HG03571 (cell line): ENCODE data around the gene GPNMB.
A peak's percentile ranks its signal among the peaks of the same experiment; 100 is the strongest.

Source experiments
- ATAC-seq: cut with Tn5 transposase; IDR thresholded peaks from one replicate; pipeline ENCODE4 v1.9.1; 2021; ENCODE audit not compliant: unreplicated experiment

Gene GPNMB

DNA sequence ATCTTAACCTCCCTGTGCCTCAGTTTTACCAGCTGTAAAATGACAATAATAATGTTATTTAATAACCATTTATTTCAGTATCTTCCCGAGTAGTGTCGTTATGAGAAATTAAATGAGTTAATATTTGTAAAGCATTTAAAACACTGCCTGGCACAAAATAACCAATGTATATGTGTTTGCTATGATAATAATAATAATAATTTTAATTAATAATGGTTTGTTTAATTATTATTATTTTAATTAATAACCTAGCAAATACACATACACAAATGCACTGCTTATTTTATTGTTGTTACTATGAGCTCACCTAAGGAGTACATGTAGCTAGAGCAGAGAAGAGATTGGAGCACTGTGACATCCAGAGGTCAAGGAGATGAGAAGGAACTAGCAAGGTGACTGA is 18.2 kb upstream of the GPNMB start:
- ATAC-seq: no peak

DNA sequence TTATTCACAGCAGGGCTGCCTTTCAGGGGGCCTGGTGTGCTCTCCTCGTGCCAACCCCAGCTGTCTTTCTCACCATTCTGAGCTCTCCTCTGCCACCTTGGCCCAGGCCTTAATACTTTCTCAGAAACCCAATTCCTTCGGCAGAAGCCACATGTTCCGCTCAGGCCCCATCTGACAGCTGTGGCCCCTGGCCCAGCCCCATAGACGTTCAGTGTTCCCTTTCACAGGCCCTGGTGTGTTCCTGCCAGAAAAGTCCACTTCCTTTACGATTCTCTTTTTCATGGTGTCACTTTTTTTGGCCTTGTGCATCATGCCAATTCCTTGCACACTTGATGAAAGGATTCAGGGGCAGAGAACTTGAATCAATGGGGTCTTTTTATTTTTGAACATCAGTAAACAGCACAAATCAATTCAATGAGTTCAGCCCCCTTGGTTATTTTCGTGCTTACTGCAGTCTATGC is 15.9 kb upstream of the GPNMB start:
- ATAC-seq: no peak

DNA sequence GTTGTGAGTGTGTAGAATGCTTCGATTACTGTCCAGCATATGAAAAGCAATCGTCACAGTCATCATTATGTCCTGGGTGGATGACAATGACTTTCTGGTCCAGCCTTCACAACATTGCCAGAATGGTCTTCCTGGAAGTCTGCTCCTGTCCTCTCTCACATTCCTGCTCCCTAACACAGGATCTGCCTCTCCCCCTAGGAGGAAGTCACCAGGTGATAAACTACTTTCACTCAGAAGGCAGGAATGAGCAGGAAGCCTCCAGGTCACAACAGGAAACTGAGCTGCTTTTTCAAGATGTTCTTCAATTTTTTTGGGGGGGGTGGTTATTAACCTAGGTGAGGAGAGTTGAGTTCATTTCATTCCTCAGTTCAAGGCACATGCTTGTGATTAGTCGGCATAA is 13.6 kb upstream of the GPNMB start:
- no peak for ATAC-seq

DNA sequence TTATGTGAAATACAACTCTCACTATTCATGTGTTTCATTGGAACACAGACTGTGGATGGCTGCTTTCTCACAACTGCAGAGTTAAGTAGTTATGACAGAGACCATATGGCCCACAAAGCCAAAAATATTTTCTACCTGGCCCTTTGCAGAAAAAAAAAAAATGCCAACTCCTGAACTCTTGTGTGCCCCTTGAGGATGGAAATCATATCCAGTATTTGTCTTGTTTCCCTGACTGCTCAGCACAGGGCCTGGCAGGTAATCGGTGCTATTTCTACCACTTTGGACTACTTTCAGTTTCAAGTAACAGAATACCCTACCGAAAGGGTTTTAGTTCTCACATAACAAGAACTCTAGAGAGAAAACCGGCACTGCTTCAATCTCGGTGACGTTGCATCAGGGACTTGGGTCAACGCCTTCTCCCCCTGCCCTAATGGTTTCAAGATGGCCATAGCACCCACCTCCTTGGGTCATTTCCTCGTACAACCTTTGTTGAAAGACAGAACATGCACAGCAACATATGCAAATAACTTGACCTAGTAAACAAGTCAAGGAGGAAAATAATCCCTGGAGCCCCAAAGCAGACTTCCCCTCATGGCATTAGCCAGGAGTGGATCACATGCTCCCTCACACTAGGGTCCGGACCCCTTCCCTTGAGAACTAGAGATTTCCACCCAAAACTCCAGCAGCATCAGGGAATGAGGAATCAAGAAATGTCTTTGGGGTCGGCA is 11.8 kb upstream of the GPNMB start:
- ATAC-seq: peak; percentile 85

DNA sequence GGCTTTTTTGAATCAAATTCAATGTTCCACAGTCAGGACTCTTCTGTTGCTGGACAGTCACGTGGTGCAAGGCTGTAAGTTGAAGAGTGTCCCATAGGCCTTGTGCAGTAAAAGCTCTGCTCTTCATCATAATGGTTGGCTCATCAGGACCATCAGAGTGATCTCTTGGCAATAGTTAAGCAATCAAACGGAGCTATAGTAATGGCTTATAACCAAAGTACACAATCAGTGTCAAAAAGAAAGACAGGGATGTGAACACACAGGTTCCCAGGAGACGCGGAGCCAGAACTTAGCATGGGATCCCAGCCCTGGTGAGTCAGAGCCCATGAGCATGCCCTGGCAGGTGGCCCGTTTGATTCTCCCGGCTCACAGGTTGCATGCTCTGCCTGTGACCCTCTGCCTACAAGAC is 10.8 kb upstream of the GPNMB start:
- no peak for ATAC-seq

DNA sequence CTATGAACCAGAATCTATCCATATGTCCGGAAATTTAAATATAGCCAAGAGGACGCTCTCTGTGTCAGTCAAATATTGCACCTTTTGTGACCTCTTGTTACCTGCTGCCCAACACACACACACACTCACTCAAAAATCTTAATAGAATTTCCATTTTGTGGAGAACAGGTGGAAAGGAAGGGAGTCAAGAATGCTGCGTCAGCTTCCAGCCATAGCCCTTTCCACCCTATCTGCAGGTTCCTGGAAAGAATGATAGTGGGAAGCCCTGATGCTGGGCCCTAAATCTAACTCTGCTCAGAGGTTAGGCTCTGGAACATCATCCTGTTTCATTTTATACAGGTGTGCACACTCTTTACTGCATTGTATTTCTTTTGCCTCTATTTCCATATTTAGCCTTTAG is 9.6 kb upstream of the GPNMB start:
- no peak for ATAC-seq

DNA sequence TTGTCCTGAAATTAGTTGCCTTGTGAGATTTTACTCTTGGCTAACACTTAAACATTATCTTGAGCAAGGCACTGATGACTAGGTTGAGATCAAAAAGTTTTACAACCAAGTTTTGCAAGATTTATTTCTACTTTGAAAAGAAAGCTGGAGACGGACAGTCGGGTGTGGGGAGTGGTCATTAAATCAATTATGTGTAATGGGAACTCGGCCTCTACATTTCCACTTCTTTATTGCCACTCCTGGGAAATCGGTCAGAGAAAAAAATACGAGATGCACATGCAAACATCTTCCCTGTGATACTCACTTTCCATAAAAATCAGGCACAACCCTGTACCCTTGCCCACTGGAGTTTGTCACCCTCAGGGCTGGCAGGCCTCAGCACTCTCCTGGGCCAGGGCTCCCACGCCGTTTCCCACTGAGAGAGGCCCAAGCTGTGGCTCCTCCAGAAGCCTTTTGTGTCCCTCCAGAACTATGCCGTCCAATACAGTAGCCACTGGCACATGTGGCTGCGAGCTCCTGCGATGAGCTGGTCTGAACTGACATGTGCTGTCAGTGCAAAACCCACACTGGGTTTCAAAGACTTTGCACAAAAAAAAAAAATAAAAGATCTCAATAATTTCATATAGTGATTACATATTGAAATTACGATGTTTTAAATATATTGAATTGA is 7.5 kb upstream of the GPNMB start:
- ATAC-seq: no peak

DNA sequence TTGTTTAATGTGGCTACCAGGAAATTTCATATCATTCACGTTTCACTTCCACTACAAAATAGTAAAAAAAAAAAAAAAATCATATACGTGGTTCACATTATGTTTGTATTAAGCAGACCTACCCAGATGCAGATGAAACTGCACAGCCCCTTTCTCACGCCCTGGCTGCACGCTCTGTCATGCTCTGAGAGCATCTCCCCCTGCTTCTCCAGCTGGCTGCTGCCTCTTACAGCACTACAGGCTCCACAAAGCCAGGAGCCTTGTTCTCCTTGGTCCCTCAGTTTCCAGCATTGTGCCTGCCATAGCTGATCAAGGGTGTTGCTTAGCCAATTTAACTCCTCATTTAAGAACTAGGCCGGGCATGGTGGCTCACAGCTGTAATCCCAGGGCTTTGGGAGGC is 6.9 kb upstream of the GPNMB start:
- no peak for ATAC-seq

DNA sequence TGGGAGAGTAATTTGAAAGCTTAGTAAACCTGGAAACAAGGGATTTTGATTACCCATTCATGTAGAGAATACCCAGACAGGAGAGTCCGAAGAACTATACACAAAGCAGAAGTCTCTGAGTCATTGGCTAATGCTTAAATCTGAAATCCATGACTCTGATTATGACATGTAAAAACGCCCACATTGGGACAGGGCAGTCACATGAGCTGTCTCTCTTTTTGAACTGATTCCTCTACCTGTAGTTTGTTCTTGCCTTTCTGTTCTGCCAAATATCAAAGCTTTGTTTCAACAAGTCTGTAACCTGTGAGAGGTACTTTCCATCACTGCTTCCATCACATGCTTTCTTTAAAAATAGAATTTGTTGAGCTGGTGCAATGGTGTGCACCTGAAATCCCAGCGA is 4.3 kb upstream of the GPNMB start:
- ATAC-seq: no peak

DNA sequence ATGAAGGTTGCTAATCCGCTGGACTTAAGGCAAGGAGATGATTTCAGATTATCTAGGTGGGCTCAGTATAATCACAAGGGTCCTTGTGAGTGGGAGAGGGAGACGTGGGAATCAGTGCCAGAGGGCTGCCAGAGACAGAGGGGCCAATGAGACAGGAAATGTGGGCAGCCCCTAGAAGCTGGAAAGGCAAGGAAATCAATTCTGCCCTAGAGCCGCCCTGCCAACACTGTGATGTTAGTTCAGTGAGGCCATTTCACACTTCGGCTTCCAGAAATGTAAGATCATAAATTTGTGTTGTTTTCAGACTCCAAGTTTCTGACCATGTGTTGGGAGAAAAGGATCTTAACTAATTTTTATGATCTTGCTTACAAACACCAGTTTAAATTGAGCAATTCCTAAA is 3.6 kb upstream of the GPNMB start:
- ATAC-seq: no peak

DNA sequence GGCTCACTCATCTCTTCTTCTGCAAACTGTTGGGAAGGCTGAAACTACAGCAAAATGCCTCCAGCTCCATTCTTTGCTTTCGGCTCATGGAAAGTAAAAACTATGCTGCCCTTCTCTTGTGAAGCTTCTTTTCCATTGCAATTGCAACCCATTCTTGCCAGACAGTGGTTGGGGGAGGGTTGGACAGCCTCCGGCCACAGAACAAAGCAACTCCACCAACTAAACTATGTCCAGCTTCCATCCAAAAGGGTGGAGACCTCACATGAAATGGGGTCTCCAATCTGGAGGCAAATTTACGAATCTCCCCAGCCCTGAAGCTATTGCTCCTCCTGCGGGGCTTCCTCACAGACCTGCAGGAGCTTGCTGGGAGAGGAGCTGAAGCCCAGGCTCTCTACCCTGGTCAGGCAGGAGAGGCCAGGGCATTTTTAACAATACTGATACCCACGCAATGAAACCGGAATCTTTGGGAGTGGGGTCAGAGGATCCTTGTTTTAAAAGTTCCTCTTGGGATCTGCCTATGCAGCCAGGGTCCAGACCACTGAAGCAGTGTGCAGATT is 549 bp downstream of the GPNMB start:
- ATAC-seq: no peak

DNA sequence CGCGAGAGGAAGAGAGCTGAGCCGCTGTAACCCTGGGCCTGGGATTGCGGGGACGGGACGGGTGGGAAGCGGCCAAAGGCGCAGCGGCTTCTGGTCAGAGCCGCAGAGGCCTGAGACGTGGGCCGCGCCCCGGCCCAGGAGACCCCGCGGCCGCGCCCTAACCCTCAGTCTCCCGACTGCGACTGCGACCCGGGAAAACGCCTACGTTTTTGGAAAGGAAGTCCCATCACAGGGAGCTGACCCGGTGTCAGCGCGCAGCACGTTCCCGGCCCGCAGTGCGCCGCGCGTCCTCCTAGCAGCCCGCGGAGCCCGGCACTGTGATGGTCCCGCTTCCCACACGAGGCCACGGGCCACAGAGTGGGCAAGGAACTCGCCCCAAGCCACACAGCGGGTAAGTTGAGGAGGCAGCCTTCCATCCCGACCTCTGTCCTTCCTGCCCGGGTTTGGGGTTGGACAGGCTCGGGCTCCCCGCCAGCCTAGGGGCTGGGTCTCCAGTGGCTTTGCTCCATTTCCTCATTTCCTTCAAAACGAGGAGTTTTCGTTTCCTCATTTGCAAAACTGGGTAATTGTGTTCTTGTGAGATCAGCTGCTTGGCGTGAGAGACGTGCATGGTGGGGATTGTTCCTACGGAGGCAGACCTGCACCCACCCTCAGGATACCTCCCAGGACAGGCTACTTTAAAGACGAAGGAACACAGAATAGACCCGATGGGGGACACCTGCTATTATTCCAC is 1.2 kb downstream of the GPNMB start:
- ATAC-seq: no peak

DNA sequence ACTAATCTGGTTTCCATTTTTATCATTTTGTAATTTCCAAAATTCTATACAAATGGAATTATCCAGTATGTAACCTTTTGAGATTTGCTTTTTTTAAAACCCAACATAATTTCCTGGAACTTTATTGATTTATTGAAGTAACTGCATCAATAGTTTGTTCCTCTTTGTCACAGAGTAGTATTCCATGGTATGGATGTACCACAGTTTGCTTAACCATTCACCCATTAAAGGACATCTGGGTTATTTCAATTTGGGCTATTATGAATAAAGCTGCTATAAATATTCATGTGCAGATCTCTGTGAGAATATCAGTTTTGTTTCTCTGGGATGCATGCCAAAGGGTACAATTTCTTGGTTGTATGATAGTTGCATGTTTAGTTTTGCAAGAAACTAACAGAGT is 2.9 kb downstream of the GPNMB start:
- no peak for ATAC-seq

DNA sequence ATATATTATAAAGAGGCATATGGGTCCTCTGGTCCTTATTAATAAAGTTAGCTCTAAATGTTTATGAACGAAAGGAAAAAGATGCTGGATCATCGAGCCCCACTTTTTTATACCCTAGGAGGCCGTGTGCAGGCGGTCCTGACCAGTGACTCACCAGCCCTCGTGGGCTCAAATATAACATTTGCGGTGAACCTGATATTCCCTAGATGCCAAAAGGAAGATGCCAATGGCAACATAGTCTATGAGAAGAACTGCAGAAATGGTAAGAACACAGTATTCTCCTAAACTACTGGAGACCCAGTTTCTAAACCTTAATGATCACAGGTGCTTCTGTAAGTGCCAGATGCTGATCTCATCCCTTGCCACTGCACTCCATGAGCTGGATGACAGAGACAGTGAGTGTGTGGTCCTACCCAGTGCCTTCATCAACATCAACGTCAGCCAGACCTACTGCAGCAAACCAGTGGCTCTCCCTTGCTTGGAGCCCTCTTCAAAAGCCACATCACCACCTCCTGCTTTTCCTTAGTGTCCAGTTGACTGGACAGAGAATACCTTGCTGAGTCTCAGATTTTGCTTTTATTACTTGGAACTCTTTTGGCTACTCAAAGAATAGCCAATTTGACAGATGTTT is 7.6 kb downstream of the GPNMB start:
- ATAC-seq: no peak

DNA sequence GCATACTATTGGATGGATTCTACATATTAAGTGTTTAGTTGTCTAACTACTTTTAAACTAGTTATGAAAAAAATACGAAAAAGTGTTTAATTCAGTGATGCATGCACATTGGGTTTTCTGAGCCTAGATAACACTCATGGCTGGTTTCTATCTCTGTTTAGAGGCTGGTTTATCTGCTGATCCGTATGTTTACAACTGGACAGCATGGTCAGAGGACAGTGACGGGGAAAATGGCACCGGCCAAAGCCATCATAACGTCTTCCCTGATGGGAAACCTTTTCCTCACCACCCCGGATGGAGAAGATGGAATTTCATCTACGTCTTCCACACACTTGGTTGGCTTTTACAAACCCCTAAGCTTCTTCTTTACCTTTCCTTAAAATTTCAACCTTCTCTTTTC is 10.2 kb downstream of the GPNMB start:
- no peak for ATAC-seq

DNA sequence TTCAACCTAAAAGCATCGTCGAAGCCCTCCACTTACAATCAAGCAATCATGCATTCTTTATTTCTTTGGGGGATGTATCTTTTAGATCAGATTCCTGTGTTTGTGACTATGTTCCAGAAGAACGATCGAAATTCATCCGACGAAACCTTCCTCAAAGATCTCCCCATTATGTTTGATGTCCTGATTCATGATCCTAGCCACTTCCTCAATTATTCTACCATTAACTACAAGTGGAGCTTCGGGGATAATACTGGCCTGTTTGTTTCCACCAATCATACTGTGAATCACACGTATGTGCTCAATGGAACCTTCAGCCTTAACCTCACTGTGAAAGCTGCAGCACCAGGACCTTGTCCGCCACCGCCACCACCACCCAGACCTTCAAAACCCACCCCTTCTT is 13.8 kb downstream of the GPNMB start:
- ATAC-seq: no peak

DNA sequence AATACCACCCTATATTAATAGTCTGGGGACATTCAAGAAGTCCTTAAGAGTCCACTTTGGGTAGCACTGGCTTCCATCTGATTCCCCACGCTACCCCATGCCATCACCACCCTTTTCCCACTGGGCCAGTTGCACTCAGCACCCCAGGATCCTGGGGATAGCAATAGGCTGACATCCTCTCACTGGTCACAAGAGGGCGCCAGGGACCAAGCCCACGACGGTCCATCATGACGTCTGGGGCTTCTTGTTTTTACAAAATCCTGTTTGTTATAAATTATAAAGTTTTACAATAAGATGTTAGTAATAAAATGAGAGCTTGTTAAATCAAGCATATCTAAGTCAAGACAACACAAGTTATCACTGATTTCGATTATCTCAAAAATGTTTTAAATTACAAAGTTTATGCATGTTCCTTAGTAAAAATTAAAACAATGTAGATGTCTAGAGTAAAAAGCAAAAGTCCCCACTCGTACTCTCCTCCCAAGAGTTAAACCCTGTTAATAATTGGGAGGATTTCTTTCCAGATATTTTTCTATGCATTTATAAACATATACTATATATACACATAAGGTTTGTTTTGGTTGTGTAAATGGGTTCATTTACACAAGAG is 15.4 kb downstream of the GPNMB start:
- ATAC-seq: peak; percentile 83

DNA sequence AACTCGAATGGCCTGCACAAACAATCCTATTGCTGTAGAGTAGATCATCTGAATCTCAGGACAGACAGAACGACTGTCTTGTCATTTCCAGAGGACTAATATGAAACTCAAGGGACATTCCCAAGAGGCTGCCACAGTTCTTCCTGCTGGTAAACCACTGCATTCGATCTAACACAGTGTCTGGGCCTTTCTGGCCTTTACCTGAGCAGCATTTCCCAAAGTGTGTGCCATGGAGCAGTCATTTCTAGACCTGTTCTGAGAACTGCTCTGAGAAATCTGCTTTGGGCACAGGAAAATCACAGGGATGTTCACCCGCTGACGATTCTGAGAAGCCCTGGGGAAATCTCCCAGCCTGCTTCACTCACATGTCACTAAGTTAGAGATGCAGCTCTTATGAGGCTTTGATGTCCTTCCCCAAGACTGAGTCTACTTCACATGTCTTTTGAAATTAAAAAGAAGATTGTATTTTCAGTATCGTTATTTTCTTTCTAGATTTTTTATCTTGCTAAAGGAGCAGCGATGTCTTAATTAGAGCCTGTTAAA is 18.4 kb downstream of the GPNMB start:
- no peak for ATAC-seq

DNA sequence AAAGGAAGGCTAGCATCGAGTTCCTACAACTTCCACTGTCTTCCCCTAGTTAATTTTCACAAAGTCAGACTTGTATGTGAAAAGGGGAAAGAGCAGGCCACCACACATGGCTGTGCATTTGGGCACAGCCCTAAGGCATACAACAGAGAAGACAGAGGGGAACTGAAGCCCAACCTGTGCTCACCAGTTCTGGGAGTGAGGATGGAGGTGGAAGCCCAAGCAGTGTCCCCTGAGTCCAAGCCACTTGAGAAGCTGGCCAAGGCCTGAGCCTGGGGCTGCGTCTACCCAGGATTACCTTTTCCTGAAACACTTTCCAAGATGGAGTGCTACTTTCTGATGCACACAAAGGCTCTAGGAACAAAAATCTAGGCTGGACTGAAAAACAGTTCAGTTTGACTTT is 20.3 kb downstream of the GPNMB start:
- no peak for ATAC-seq

DNA sequence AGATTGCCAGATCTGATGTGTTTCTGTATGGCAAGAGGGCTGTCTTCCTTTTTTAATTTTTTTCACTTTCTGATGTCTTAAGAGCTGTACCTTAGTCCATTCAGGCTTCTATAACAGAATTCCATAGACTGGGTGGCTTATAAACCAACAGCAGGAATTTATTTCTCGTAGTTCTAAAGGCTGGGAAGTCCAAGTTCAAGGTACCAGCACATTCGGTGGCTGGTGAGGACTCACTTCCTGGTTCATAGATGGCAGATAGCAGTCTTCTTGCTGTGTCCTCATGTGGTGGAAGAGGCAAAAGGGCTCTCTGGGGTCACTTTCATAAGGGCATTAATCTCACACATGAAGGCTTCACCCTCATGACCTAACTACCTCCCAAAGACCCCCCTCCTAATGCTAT is 20.8 kb downstream of the GPNMB start:
- no peak for ATAC-seq

DNA sequence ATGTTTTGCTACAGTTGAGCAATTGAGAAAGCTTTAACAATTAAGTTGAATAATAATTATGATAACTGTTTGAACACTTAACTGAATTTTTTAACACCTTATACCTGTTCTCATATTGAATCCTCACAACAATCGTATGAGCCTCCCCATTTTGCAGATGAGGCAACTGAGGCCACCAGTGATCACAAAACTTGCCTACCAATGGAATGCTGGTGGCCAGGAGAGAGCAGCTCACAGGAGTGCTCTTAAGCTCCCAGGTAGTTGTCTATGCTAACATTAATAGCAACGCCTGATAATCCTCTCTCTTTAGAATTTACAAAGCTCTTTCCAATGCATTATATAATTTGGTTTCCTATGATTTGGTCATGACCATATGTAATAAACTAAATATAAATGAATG is 21.6 kb downstream of the GPNMB start:
- ATAC-seq: no peak
